Activated CD8-positive, alpha-beta memory T cell treated with anti-CD3 and anti-CD28 coated beads for 36 hours (primary cell): Measurements from ENCODE around the gene PPP1R16B. TPM values are rescaled to one million over a fixed set of nuclear protein-coding genes. Genes with fewer than 3 reads are reported as not detected.

Experiments
- CTCF ChIA-PET: fragments of 350-600 bp; sonication (Branson Sonifier 250); formaldehyde crosslinking; loops from one replicate; lab custom pipeline; 2021; ENCODE audit warnings: antibody characterized with exemption; lab: Charles Lee
- POLR2A ChIA-PET: fragments of 350-600 bp; sonication (Branson Sonifier 250); formaldehyde crosslinking; loops from one replicate; lab custom pipeline; 2021; ENCODE audit warnings: antibody characterized with exemption; lab: Charles Lee
- total RNA-seq, 2 experiments: library from RNA; stranded (reverse); gene quantifications; one replicate each; pipeline ENCODE4 v1.2.3, GENCODE V29; 2021

The PPP1R16B gene
- total RNA-seq, 2 experiments from 2014 or later, result 156 to 164 TPM

DNA sequence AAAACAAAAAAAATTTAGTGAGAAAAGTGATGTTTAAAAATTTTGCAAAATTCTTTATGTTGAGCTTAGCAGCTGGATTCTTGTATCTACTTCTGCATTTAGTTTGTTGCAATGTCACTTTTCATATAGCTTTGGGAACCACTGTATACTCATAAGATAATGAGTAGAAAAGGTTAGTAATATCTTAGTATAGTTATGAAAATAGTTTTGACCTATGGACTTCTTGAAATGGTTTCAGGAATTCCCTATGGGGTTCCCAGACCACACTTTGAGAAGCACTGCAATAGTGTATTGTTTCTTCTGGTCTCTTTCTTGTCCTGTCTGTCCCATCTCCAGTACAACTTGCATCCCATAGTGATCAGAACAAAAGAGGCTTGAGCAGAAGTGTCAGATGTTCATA, 29.4 kb downstream of the PPP1R16B start:
- CTCF ChIA-PET, result interaction anchor here (0.6 to 1.8 kb wide), 4 partner anchors 20 to 59 kb away, joined by 3 to 10 read pairs (median 3); no protein-coding TSS in a partner anchor

DNA sequence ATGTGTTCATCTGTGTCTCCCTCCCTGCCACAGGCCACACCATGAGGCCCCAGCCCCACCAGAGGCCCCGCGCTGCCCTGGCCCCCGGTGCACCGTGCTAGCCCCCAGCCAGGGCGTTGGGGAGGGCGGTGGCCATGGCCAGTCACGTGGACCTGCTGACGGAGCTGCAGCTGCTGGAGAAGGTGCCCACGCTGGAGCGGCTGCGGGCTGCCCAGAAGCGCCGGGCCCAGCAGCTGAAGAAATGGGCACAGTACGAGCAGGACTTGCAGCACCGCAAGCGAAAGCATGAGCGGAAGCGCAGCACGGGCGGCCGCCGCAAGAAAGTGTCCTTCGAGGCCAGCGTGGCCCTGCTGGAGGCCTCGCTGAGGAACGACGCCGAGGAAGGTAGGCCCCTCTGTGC, 30.3 kb downstream of the PPP1R16B start:
- ChIA-PET CTCF (interaction anchor here (1.4 kb wide), 2 partner anchors 27 to 58 kb away, joined by 3 read pairs; no protein-coding TSS in a partner anchor), POLR2A (interaction anchor here (1.3 to 1.7 kb wide), 2 partner anchors 29 to 30 kb away, joined by 4 to 5 read pairs; partner anchors contain the start of gene PPP1R16B)

More for the DNA sequence above, 29.4 kb downstream of the PPP1R16B start:
- POLR2A ChIA-PET, result interaction anchor here (0.6 to 1.7 kb wide), 2 partner anchors 29 to 79 kb away, joined by 3 to 5 read pairs; partner anchors contain the start of gene PPP1R16B

DNA sequence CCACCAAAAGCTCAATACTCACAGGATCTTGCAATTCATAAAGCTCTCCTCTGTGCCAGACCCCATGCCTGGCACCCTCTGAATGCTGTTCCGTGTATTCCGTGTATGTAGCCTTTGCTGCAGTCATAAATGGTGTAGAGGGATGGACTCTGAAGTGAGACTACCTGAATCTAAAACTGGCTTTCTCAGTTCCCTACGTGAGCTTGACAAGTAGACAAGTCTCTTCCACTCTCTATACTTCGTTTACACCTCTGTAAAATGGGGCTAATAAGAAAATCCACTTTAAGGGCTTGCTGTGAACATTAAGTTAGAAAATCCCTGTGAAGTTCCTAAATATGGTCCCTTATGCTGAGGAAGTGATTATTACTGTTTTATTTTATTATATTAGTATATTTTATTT, 31.5 kb downstream of the PPP1R16B start:
- CTCF ChIA-PET, result interaction anchor here (1.4 kb wide), 1 partner anchor 28 kb away, joined by 3 read pairs; no protein-coding TSS in a partner anchor
- POLR2A ChIA-PET, result interaction anchor here (1.3 kb wide), 1 partner anchor 30 kb away, joined by 4 read pairs; no protein-coding TSS in a partner anchor

DNA sequence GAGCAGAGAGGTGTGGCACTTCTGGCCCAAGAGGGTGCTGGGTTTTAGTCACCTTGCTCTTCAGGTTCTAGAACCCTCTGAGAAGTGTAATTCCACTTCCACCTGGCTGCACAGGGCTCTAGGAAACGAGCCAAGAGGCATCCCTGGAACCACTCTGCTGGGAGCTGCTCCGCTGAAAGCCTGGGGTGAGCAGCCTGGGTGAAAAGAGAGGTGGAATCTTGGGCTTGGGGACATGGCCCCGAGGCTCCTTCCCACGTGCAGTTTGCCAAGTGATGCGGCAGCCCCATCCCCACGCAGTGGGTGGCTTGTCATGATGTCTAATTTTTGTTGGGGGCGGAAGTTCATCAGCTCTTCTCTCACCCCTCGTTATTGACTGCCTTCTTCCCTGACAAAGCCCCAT, 32.8 kb downstream of the PPP1R16B start:
- ChIA-PET CTCF (interaction anchor here (0.5 kb wide), 1 partner anchor 144 kb away, joined by 4 read pairs; no protein-coding TSS in a partner anchor), POLR2A (no interaction called here)

DNA sequence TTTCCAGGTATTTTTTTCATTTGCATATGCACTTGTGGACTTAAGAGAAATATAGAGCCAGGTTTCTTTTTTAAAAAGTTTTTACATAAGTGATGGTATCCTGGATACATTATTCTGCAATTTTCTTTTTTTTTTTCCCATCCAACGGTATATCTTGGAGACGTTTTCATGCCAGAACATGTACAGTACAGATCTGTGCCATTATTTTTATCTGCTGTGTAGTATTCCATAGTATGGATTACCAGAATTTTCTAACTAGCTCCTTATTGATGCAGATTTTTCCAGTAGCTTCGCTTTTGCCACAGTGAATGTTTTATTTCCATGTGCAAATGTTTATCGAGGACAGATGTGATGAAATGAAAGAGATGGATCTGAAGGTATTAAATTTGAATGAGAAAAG, 34.1 kb downstream of the PPP1R16B start:
- POLR2A ChIA-PET, result interaction anchor here (0.9 to 1.4 kb wide), 3 partner anchors 34 to 53 kb away, joined by 3 to 5 read pairs (median 5); partner anchors contain the start of gene PPP1R16B
- CTCF ChIA-PET, result interaction anchor here (0.6 to 2.1 kb wide), 6 partner anchors 21 to 55 kb away, joined by 3 to 10 read pairs (median 3); partner anchors contain the start of gene PPP1R16B

DNA sequence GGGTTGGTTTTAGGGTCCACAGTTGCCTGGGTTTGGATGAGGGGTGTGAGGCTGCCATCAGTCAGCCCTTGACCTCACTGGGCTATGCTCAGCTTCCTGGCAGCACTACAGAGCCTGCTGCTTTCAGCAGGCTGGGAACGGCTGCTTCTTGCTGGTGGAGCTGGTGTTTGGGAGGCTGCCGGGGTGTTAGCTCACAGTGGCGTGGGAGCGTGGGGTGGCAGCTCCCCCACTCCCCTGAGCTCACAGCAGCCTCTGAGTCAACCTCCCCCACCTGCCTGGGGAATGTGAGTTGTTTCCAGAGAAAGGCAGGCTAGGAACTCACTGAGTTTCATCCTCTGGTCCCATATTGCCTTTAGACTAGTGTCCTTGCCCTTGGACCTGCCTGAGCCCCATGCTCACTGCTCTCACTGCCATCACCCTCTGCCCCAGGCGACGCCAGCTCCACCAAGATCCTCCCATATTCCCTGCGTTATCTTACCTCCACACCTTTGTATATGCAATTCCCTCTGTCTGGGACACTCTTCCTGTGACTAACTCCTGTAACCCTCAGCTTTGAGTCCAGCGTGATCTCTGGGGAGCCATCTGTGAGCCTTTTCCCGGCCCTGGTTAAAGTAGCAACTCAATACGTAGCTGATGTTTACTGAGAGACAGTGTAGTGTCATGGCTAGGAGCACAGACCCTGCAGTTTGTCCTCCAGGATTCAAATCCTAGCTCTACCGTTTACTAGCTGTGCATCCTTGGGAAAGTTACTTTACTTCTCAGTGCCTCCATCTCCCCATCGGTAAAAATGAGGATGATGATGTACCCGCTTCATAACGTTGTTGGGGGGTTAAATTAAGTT, 34.8 kb downstream of the PPP1R16B start:
- ChIA-PET POLR2A (interaction anchor here (0.9 to 1.5 kb wide), 4 partner anchors 35 to 53 kb away, joined by 3 to 9 read pairs (median 5); partner anchors contain the start of gene PPP1R16B), CTCF (interaction anchor here (0.6 to 2.1 kb wide), 11 partner anchors 17 to 54 kb away, joined by 3 to 10 read pairs (median 3); partner anchors contain the start of gene PPP1R16B)

DNA sequence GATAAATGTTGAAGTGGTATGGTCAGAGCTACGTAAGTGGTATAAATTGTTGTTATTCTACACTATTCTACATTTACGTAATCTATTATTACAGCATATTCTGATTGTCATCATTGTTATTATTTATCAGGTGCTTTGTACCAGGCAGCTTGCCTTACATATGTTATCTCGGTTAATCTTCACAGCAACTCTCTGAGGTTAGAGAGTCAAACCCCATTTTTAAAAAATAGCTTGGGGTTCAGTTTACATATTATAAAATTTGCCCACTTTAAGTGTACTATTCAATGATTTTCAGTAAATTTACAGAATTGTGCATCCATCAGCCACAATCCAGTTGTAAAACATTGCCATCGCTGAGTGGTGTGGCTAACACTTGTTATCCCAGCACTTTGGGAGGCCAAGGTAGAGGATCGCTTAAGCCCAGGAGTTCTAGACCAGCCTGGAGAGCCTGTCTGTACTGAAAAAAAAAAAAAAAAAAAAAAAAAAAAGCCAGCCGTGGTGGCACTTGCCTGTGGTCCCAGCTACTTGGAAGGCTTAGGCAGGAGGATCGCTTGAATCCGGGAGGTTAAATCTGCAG, 35.5 kb downstream of the PPP1R16B start:
- POLR2A ChIA-PET, result interaction anchor here (0.6 to 1.5 kb wide), 4 partner anchors 34 to 93 kb away, joined by 3 to 9 read pairs (median 6); no protein-coding TSS in a partner anchor

DNA sequence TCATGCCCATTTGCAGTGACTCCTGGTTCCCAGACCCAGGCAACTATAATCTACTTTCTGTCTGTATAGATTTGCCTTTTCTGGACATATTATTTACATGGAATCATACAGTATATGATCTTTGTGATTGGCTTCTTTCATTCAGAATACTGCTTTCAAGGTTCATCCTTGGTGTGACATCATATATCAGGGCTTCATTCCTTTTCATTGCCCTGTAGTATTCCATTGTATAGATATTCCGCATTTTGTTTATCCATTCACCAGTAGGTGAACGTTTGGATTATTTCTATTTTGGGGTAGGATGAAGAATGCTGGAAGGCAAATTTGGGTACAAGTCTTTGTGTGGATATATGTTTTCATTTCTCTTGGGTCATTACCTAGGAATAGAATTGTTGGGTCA, 36.1 kb downstream of the PPP1R16B start:
- CTCF ChIA-PET, result interaction anchor here (1.3 to 2.9 kb wide), 2 partner anchors 29 to 37 kb away, joined by 3 to 10 read pairs; partner anchors contain the start of gene PPP1R16B

More for the DNA sequence above, 35.5 kb downstream of the PPP1R16B start:
- CTCF ChIA-PET, result interaction anchor here (0.8 to 2.1 kb wide), 7 partner anchors 16 to 52 kb away, joined by 3 to 10 read pairs (median 4); partner anchors contain the start of gene PPP1R16B

DNA sequence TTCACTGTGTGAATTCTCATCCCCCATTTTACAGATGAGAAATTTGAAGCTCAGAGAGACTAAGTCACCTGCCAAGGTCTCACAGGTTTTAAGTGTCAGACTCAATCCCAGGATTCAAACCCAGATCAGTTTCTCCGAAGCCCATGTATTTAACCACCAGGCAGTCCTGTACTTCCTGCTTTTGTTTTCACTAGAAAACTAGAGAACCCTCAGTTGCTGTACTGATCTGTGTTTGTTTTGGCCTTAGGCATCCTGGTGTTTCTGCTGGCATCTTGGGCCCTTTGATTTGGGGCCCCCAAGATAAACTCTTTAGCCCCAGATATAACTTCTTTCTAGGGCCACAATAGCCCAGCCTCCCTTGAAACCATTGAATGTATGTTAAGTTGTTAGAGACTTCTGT, 36.5 kb downstream of the PPP1R16B start:
- CTCF ChIA-PET, result interaction anchor here (1.2 to 2.9 kb wide), 4 partner anchors 14 to 37 kb away, joined by 3 to 10 read pairs (median 6); partner anchors contain the start of gene PPP1R16B
- POLR2A ChIA-PET, result interaction anchor here (1.8 to 2.2 kb wide), 4 partner anchors 17 to 37 kb away, joined by 4 to 14 read pairs (median 9); partner anchors contain the start of gene PPP1R16B

More for the DNA sequence above, 36.1 kb downstream of the PPP1R16B start:
- POLR2A ChIA-PET, result interaction anchor here (0.6 to 1.9 kb wide), 4 partner anchors 31 to 94 kb away, joined by 3 to 14 read pairs (median 8); no protein-coding TSS in a partner anchor

DNA sequence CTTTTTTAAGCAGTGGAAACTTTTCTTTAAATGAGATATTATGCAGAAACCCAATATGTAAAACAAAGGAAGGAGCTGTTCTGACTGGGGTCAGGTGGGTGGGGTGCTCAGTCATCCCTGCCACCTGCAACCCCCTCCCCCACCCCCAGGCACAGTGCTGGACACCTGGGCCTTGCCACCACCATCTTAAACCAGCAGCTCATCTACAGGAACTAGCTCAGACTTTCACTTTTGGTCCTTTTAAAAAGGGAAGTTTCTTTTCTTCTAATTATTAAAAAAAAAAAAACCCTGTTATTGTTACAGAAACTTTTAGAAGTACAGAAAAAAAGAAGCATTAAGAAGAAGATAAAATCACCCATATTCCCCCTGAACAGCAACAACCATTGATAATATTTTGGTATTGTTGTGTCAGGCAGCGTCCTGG, 37.1 kb downstream of the PPP1R16B start:
- CTCF ChIA-PET, result interaction anchor here (0.9 to 2.9 kb wide), 9 partner anchors 13 to 38 kb away, joined by 3 to 10 read pairs (median 5); partner anchors contain the start of gene PPP1R16B
- POLR2A ChIA-PET, result interaction anchor here (1.8 to 2.2 kb wide), 4 partner anchors 16 to 37 kb away, joined by 4 to 14 read pairs (median 9); partner anchors contain the start of gene PPP1R16B

DNA sequence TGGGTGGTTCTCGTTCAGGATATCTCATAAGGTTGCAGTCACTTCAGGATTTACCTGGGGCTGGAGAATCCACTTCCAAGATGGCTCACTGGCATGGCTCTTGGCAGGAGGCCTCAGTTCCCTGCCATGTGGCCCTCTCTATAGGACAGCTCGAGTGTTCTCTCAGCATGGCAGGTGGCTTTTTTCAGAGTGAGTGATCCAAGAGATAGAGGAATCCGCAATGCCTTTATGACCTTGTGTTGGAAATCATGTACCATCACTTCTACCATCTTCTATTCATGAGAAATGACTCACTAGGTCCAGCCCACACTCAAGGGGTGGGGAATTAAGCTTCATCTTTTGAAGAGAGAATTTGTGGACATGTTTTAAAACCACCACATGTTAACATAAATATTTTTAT, 37.8 kb downstream of the PPP1R16B start:
- CTCF ChIA-PET, result interaction anchor here (0.6 to 2.9 kb wide), 10 partner anchors 13 to 155 kb away, joined by 3 to 10 read pairs (median 4); partner anchors contain the start of gene PPP1R16B
- POLR2A ChIA-PET, result interaction anchor here (0.5 to 2.2 kb wide), 5 partner anchors 15 to 38 kb away, joined by 3 to 14 read pairs (median 4); partner anchors contain the start of gene PPP1R16B

DNA sequence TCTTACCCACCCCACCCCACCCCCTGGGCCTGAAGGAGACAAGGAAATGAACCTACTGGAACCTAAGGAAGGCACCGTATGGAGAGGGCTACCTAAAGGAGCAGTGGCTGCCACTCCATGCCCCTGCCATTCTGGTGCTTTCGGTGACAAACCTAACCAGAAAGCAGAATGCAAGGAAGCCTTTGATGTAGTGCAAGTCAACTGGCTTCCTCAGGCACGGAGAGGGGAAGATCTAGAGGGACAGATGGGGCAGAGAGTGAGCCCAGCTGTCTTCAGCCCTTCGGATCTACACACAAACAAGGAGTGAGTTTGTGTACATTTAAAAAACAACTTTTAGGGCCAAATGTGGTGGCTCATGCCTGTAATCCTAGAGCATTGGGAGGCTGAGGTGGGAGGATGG, 39.5 kb downstream of the PPP1R16B start:
- CTCF ChIA-PET, result interaction anchor here (1.8 to 1.9 kb wide), 2 partner anchors 38 to 153 kb away, joined by 3 to 4 read pairs; no protein-coding TSS in a partner anchor
- POLR2A ChIA-PET, result interaction anchor here (1.0 kb wide), 1 partner anchor 39 kb away, joined by 3 read pairs; the partner anchor contains the start of gene PPP1R16B

DNA sequence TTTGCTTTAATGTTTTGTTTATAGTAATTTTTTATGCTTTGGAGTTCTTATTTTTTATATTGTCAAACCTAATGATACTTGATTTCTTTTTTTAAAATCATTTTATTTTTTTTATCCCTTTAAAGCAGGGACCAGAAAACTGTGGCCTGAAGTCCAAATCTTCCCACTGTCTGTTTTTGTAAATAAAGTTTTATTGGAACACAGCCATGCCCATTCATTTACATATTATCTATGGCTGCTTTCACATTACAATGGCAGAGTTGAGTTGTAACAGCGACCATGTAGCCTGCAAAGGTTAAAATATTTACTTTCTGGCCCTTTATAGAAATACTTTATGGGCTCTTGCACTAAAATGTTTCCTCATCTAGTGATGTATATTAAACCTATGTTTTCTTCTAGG, 42.3 kb downstream of the PPP1R16B start:
- ChIA-PET POLR2A (no interaction called here), CTCF (no interaction called here)

DNA sequence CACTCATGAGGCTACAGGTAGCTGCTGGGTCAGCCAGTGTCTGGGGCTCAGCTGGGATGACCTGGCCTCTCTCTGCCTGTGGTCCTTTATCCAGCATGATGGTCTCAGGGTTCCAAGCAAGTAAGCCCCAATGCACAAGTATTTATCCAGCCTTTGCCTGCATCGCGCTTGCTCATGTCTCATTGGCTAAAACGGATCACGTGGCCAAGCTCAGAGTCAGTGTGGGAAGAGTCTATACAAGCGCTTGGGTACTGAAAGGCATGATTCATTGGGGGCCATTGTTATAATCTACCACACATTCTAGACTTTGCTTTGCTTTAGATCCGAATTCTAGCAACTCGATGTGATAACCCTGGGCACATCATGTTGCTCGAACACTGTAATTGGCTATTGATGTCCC, 48.3 kb downstream of the PPP1R16B start:
- CTCF ChIA-PET, result interaction anchor here (1.0 kb wide), 1 partner anchor 9 kb away, joined by 3 read pairs; no protein-coding TSS in a partner anchor
- POLR2A ChIA-PET, result interaction anchor here (0.8 kb wide), 1 partner anchor 20 kb away, joined by 3 read pairs; no protein-coding TSS in a partner anchor

DNA sequence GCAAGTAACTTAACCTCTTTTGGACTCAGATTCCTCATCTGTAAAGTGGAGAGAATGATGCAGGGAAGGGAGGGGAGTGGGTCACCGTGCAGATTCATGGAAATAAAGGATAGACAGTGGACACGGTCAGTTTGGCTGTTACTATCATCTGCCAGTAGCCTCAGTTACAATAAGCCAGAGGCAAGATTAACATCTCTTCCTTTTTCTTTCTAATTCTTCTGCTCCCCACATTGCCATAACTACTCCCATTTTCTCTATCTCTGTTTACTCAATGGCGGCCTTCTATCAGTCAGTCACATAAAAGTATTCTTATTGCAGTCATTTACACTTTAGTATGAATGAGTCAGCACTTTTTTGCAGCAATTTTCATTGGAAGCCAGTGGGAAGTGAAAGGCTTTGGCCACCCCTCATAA, 49.2 kb downstream of the PPP1R16B start:
- CTCF ChIA-PET, result interaction anchor here (0.7 kb wide), 1 partner anchor 20 kb away, joined by 3 read pairs; no protein-coding TSS in a partner anchor
- POLR2A ChIA-PET, result interaction anchor here (0.7 kb wide), 1 partner anchor 34 kb away, joined by 3 read pairs; no protein-coding TSS in a partner anchor

DNA sequence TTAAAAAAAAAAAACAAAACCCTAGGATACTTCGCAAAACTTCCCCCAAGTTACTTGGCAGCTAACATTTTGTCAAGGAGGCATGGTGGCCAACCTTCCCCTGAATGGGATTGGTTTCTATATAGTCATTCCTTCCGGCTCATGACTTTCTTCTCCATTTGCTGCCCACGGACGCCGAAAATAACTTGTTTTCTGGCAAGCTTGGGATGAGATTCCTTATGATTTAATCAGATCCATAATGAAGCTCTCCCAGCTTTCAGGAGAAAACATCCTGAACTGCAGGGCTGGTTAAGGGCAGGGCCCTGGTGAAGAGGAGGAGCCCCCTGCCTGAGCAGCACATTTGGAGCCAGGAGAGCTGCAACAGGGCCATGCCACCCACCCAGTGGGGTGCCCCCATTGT, 49.9 kb downstream of the PPP1R16B start:
- POLR2A ChIA-PET, result interaction anchor here (0.7 kb wide), 1 partner anchor 34 kb away, joined by 3 read pairs; no protein-coding TSS in a partner anchor

DNA sequence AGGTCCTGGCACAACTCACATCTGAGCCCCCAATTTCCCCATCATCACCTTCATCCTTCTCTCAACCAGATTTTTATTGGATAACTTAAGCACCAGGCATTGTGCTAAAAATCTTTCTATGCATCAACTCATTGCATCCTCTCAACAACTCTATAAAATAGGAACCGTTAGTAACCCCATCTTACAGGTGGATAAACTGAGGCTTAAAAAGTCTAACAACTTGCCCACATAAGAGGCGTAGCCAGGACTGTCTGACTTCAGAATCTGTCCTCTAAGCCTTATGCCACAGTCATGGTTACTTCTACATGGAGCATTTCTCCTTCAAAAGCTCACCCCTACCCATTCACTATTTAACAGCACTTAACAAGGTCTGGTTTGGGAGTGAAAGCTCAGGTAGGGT, 51.1 kb downstream of the PPP1R16B start:
- CTCF ChIA-PET, result interaction anchor here (0.8 to 1.3 kb wide), 3 partner anchors 14 to 20 kb away, joined by 3 to 5 read pairs (median 3); no protein-coding TSS in a partner anchor
- POLR2A ChIA-PET, result no interaction called here

More for the DNA sequence above, 49.9 kb downstream of the PPP1R16B start:
- CTCF ChIA-PET, result interaction anchor here (0.7 to 1.3 kb wide), 3 partner anchors 13 to 21 kb away, joined by 3 to 5 read pairs (median 3); no protein-coding TSS in a partner anchor
